Measurements from ENCODE around the gene LEFTY2. TPM values are rescaled to one million over a fixed set of nuclear protein-coding genes. Genes with fewer than 3 reads are reported as not detected.

Gene LEFTY2
- total and polyA plus RNA-seq, 2 of the 4 experiments (the other 2 are of a cell fraction): not detected

DNA sequence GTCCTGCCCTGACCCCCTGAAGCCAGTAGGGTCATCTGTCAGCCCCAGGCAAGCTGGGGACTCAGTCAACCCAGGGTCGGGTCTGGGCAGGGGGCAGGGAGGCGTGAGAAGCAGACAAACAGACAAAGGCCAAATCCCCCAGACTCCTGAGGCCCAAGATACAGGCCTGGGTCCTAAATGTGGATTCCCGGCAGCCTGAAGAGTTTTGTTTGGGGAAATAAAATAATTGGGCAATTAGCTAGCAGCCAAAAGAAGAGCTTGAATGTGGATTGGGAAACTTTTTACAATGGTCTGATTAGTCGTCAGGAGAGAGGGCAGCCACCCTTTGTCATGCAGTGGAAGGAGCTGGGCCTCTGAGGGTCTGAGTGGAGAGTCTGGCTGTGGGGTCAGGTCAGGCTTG, 4.5 kb upstream of the LEFTY2 start:
- BruUV-seq (replicated peaks): no TSS peak
- H3K4me2 ChIP-seq (ENCODE audit: low read depth, low read length): no peak overlapping the region
- no peaks in the 10 kb centered on the region for H4K20me1 ChIP-seq (ENCODE audit: insufficient read depth, low read length)
- no peaks in the 10 kb centered on the region for H3K36me3 ChIP-seq (ENCODE audit: control insufficient read depth, insufficient read depth, low read length)
- no peak overlapping the region for H2BK15ac ChIP-seq (ENCODE audit: low read depth, low read length)
- intact Hi-C loops (cut with micrococcal nuclease) (no loop called here), dilution Hi-C loops (cut with HindIII; ENCODE audit: low sequenced_read_pairs, unreplicated experiment) (no loop called here), in situ Hi-C loops (cut with MboI; ENCODE audit: low sequenced_read_pairs) (no loop called here)
- no peak overlapping the region for H2BK120ac ChIP-seq (ENCODE audit: low read depth, low read length)
- no peak for ATAC-seq (ENCODE audit: low read depth)
- H3K56ac ChIP-seq (ENCODE audit: extremely low read depth, insufficient read depth, low read length): no peak overlapping the region
- H3K4me3 ChIP-seq (ENCODE audit: insufficient read depth, low read depth, low read length): no peak overlapping the region
- peaks cover 41% of the 10 kb centered on the region for H3K27me3 ChIP-seq (ENCODE audit: control insufficient read depth, insufficient read depth, low read length)
- no peak overlapping the region for H2BK20ac ChIP-seq (ENCODE audit: low read depth, low read length)
- POLR2A ChIA-PET (ENCODE audit: unreplicated experiment): no interaction called here
- H2AFZ ChIP-seq (replicated peaks; ENCODE audit: low read length, poor library complexity): no peak overlapping the region
- no peak overlapping the region for H3K23ac ChIP-seq (ENCODE audit: low read depth, low read length)
- H3K9me3 ChIP-seq (ENCODE audit: control insufficient read depth, insufficient read depth, low read length): no peaks in the 10 kb centered on the region
- no peak overlapping the region for H3K18ac ChIP-seq (ENCODE audit: low read depth, low read length)
- 69% methylated on average over 2 of the region's 4 CpGs; no CpG with 5 or more reads in 1 of the 2 experiments for WGBS, 2 experiments (ENCODE audit: extremely low coverage in 2 of 2, insufficient read length in 1 of 2)
- H3K9ac ChIP-seq (ENCODE audit: low read depth, low read length): no peak overlapping the region
- no peak overlapping the region for H4K91ac ChIP-seq (ENCODE audit: insufficient read depth, low read depth, low read length)
- no peak for DNase-seq
- H3K4ac ChIP-seq (ENCODE audit: low read depth, low read length): no peak overlapping the region
- no peak overlapping the region for H4K5ac ChIP-seq (ENCODE audit: low read depth, low read length)
- H3K9me1 ChIP-seq (ENCODE audit: insufficient read depth, low read length): no peaks in the 10 kb centered on the region
- H2AK5ac ChIP-seq (ENCODE audit: low read depth, low read length): no peak overlapping the region
- no peak overlapping the region for H2AK9ac ChIP-seq (replicated peaks; ENCODE audit: low read depth, low read length, poor library complexity)
- no peak overlapping the region for H3K27ac ChIP-seq (ENCODE audit: insufficient read depth, low read length)
- no peaks in the 10 kb centered on the region for H3K79me1 ChIP-seq (ENCODE audit: low read depth in 1 of 2, low read length in 2 of 2)
- H3K14ac ChIP-seq (replicated peaks; ENCODE audit: low read depth, low read length): no peak overlapping the region
- H3K4me1 ChIP-seq (ENCODE audit: control insufficient read depth, insufficient read depth, low read length): no peaks in the 10 kb centered on the region
- no peak overlapping the region for H2BK5ac ChIP-seq (ENCODE audit: low read depth, low read length, poor library complexity, severe bottlenecking)
- CTCF ChIA-PET: interaction anchor here (1.1 kb wide), 1 partner anchor 16 kb away, joined by 3 read pairs; no protein-coding TSS in a partner anchor
- TF ChIP-seq USF2 (IDR thresholded peaks at IDR 0.05; ENCODE audit: low read depth, low read length): no peak
- TF ChIP-seq NFE2L2 (IDR thresholded peaks at IDR 0.05; ENCODE audit: low read depth, low read length): no peak
- TF ChIP-seq RCOR1 (IDR thresholded peaks at IDR 0.05; ENCODE audit: insufficient replicate concordance, low read length): no peak
- TF ChIP-seq MAZ (IDR thresholded peaks at IDR 0.05; ENCODE audit: borderline replicate concordance, low read depth, low read length): no peak
- no peak for TF ChIP-seq POLR2A (IDR thresholded peaks at IDR 0.05; ENCODE audit: low read depth, low read length)
- no peak for TF ChIP-seq BHLHE40 (IDR thresholded peaks at IDR 0.05; ENCODE audit: low read depth, low read length)
- no peak for TF ChIP-seq CEBPB (IDR thresholded peaks at IDR 0.05; ENCODE audit: low read depth, low read length)
- TF ChIP-seq CHD1 (IDR thresholded peaks at IDR 0.05; ENCODE audit: low read depth, low read length): no peak
- H4K8ac ChIP-seq (ENCODE audit: low read depth in 2 of 2, low read length in 2 of 2): no peak overlapping the region
